ENCODE measurements around the gene DNM3. TPM values are rescaled to one million over a fixed set of nuclear protein-coding genes. Genes with fewer than 3 reads are reported as not detected.

DNM3 gene
- total and polyA plus RNA-seq, 9 of the 15 experiments (the other 6 are each of a cell fraction or from before 2014, with no cell fraction given), result 0.08 to 0.36 (median 0.22) TPM; not detected in 1

GRCh38 chr1:171841050-171841910 lies at the start of gene DNM3 (continued):
- TF ChIP-seq ZNF766 (CRISPR knock-in tag; conservative IDR thresholded peaks at IDR 0.05) (no peak), SAP30 (IDR thresholded peaks at IDR 0.05; ENCODE audit: borderline replicate concordance, insufficient read depth, low read depth, low read length, poor library complexity, severe bottlenecking) (peak; percentile 27), STAT6 (CRISPR knock-in tag; IDR thresholded peaks at IDR 0.05) (no peak), RBFOX2 (IDR thresholded peaks at IDR 0.05; ENCODE audit: low read depth, low read length) (peak; percentile 52), DLX4 (CRISPR knock-in tag; IDR thresholded peaks at IDR 0.05) (no peak), USF2 (CRISPR knock-in tag; IDR thresholded peaks at IDR 0.05) (0 out of 2 replicates have a peak, but pooled peaks have one; percentile 5), IRF2 (CRISPR knock-in tag; IDR thresholded peaks at IDR 0.05) (peak; percentile 36; the same call in 1 of the 2 replicates), CTBP1 (IDR thresholded peaks at IDR 0.05; ENCODE audit: borderline replicate concordance) (0 out of 2 replicates have a peak, but pooled peaks have one; percentile 16), SMC3 (conservative IDR thresholded peaks at IDR 0.05; ENCODE audit: insufficient read depth, low read depth, low read length) (no peak), L3MBTL2 (IDR thresholded peaks at IDR 0.05) (peak; percentile 77), GATA2 (CRISPR knock-in tag; IDR thresholded peaks at IDR 0.05) (no peak), SRSF7 (optimal IDR thresholded peaks at IDR 0.05; ENCODE audit: low read depth, low read length) (no peak)
